ENCODE data around the gene HSFX4.

- TF ChIP-seq POLR2A (IDR thresholded peaks at IDR 0.05) (no peak), POLR2AphosphoS5 (IDR thresholded peaks at IDR 0.05) (no peak)
- TF ChIP-seq, protein P1, sequence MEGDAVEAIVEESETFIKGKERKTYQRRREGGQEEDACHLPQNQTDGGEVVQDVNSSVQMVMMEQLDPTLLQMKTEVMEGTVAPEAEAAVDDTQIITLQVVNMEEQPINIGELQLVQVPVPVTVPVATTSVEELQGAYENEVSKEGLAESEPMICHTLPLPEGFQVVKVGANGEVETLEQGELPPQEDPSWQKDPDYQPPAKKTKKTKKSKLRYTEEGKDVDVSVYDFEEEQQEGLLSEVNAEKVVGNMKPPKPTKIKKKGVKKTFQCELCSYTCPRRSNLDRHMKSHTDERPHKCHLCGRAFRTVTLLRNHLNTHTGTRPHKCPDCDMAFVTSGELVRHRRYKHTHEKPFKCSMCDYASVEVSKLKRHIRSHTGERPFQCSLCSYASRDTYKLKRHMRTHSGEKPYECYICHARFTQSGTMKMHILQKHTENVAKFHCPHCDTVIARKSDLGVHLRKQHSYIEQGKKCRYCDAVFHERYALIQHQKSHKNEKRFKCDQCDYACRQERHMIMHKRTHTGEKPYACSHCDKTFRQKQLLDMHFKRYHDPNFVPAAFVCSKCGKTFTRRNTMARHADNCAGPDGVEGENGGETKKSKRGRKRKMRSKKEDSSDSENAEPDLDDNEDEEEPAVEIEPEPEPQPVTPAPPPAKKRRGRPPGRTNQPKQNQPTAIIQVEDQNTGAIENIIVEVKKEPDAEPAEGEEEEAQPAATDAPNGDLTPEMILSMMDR (IDR thresholded peaks at IDR 0.05), result no peak
Observed at GRCh38 chrX:149949743-149950436, 20.5 kb downstream of the HSFX4 start.
